Astrocyte (in vitro differentiated cells and primary cell): ENCODE data around the gene CCDC178. TPM values are rescaled to one million over a fixed set of nuclear protein-coding genes. Genes with fewer than 3 reads are reported as not detected.

Experiments
- DNase-seq: peaks from one replicate; pipeline ENCODE4 v3.0.0-alpha.2; 2010; ENCODE audit warnings: low read depth
- FAIRE-seq: peaks from 2 replicates; lab custom pipeline; 2011; peaks lifted over from hg19 to GRCh38; lab: Jason Lieb, UNC
- H2AFZ ChIP-seq: 2 replicates; pipeline ENCODE4 v1.6.0; 2012; ENCODE audit warnings: low read depth, low read length, inconsistent platforms
- H3K27ac ChIP-seq: 2 replicates; pipeline ENCODE4 v1.5.1; 2011; ENCODE audit warnings: low read depth, low read length, inconsistent platforms
- H3K27me3 ChIP-seq: 2 replicates; pipeline ENCODE4 v1.6.0; 2011; ENCODE audit warnings: low read length, inconsistent platforms; ENCODE audit not compliant: insufficient read depth
- H3K36me3 ChIP-seq: 2 replicates; pipeline ENCODE4 v1.5.1; 2011; ENCODE audit warnings: low read length, inconsistent platforms; ENCODE audit not compliant: insufficient read depth
- H3K4me1 ChIP-seq: 2 replicates; pipeline ENCODE4 v1.5.1; 2011; ENCODE audit warnings: low read length, inconsistent platforms; ENCODE audit not compliant: insufficient read depth
- H3K4me2 ChIP-seq: 2 replicates; pipeline ENCODE4 v1.6.0; 2012; ENCODE audit warnings: low read length, inconsistent platforms
- H3K4me3 ChIP-seq: 2 replicates; pipeline ENCODE4 v1.5.1; 2011; ENCODE audit warnings: low read depth, mild to moderate bottlenecking, low read length, inconsistent platforms; ENCODE audit not compliant: insufficient read depth
- H3K79me2 ChIP-seq: 2 replicates; pipeline ENCODE4 v1.6.0; 2012; ENCODE audit warnings: mild to moderate bottlenecking, low read length, inconsistent platforms; ENCODE audit not compliant: insufficient read depth
- H3K9ac ChIP-seq: 2 replicates; pipeline ENCODE4 v1.6.0; 2012; ENCODE audit warnings: mild to moderate bottlenecking, low read length, inconsistent platforms
- H3K9me3 ChIP-seq: 2 replicates; pipeline ENCODE4 v1.5.1; 2012; ENCODE audit warnings: low read depth, mild to moderate bottlenecking, low read length, inconsistent platforms; ENCODE audit not compliant: insufficient read depth
- H4K20me1 ChIP-seq: 2 replicates; pipeline ENCODE4 v1.6.0; 2012; ENCODE audit warnings: low read length, inconsistent platforms; ENCODE audit not compliant: insufficient read depth
- H3K27ac Mint-ChIP-seq: one replicate; pipeline ENCODE4 v1.8.0; 2021; ENCODE audit warnings: mild to moderate bottlenecking, mixed read lengths; ENCODE audit not compliant: unreplicated experiment
- H3K27me3 Mint-ChIP-seq: one replicate; pipeline ENCODE4 v1.8.0; 2021; ENCODE audit warnings: low read depth, mixed read lengths; ENCODE audit not compliant: unreplicated experiment
- H3K36me3 Mint-ChIP-seq: one replicate; pipeline ENCODE4 v1.8.0; 2021; ENCODE audit warnings: low read depth, mixed read lengths; ENCODE audit not compliant: unreplicated experiment
- H3K4me1 Mint-ChIP-seq: one replicate; pipeline ENCODE4 v1.8.0; 2021; ENCODE audit warnings: low read depth, mixed read lengths; ENCODE audit not compliant: unreplicated experiment
- H3K4me3 Mint-ChIP-seq: one replicate; pipeline ENCODE4 v1.8.0; 2021; ENCODE audit warnings: mild to moderate bottlenecking, moderate library complexity, mixed read lengths; ENCODE audit not compliant: unreplicated experiment
- H3K9me3 Mint-ChIP-seq: one replicate; pipeline ENCODE4 v1.8.0; 2021; ENCODE audit warnings: mild to moderate bottlenecking, mixed read lengths; ENCODE audit not compliant: unreplicated experiment
- EZH2 ChIP-seq: IDR thresholded peaks from 2 replicates; pipeline ENCODE4 v1.6.1; 2012; ENCODE audit warnings: mild to moderate bottlenecking, low read length, inconsistent platforms; ENCODE audit not compliant: insufficient read depth
- total RNA-seq: library from RNA; stranded (reverse); gene quantifications from 2 replicates; pipeline ENCODE4 v1.2.1, GENCODE V29; 2021
- TF ChIP-seq, protein P1 (sequence below): IDR thresholded peaks from 2 replicates; pipeline ENCODE4 v1.5.1; 2011; ENCODE audit warnings: low read depth, mild to moderate bottlenecking, inconsistent platforms, low read length, moderate library complexity; ENCODE audit not compliant: insufficient read depth

Gene CCDC178
- total RNA-seq, 1 donor from 2014 or later, result 0.30 TPM

DNA sequence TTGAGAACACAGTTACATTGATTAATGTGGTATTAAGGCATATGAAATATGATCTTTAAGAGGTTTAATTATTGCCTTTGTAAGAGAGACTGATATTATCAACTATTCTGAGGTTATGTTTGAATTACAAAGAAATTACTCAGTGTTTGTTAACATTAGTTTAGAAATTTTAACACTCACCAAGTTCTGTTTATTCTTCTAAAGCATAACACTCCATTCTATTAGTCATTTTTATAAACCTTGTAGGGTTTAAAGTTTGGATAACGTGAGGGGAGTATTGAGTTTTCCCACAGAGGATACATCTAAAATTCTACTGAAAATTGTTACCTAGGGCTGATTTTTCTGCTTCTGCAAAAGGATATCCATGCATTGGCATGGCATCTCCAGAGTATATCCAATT lies 7.7 kb downstream of the CCDC178 start:
- H3K27ac Mint-ChIP-seq, result no peak overlapping the region
- no peaks in the 10 kb centered on the region for H3K36me3 Mint-ChIP-seq
- no peak overlapping the region for H3K27ac ChIP-seq
- no peak overlapping the region for H3K9ac ChIP-seq
- no peaks in the 10 kb centered on the region for H3K36me3 ChIP-seq
- no peak overlapping the region for H3K4me2 ChIP-seq
- H3K4me1 ChIP-seq, result no peaks in the 10 kb centered on the region
- H4K20me1 ChIP-seq, result no peaks in the 10 kb centered on the region
- H3K4me1 Mint-ChIP-seq, result no peaks in the 10 kb centered on the region
- H3K4me3 ChIP-seq, result no peak overlapping the region
- H3K79me2 ChIP-seq, result no peaks in the 10 kb centered on the region
- H3K4me3 Mint-ChIP-seq, result no peak overlapping the region
- DNase-seq, result peak; percentile 4
- no peak overlapping the region for H2AFZ ChIP-seq
- TF ChIP-seq, protein P1, sequence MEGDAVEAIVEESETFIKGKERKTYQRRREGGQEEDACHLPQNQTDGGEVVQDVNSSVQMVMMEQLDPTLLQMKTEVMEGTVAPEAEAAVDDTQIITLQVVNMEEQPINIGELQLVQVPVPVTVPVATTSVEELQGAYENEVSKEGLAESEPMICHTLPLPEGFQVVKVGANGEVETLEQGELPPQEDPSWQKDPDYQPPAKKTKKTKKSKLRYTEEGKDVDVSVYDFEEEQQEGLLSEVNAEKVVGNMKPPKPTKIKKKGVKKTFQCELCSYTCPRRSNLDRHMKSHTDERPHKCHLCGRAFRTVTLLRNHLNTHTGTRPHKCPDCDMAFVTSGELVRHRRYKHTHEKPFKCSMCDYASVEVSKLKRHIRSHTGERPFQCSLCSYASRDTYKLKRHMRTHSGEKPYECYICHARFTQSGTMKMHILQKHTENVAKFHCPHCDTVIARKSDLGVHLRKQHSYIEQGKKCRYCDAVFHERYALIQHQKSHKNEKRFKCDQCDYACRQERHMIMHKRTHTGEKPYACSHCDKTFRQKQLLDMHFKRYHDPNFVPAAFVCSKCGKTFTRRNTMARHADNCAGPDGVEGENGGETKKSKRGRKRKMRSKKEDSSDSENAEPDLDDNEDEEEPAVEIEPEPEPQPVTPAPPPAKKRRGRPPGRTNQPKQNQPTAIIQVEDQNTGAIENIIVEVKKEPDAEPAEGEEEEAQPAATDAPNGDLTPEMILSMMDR, result no peak
- TF ChIP-seq EZH2, result no peak
- no peaks in the 10 kb centered on the region for H3K9me3 Mint-ChIP-seq
- no peaks in the 10 kb centered on the region for H3K9me3 ChIP-seq
- H3K27me3 ChIP-seq, result no peaks in the 10 kb centered on the region
- no peaks in the 10 kb centered on the region for H3K27me3 Mint-ChIP-seq
- FAIRE-seq, result no peak

DNA sequence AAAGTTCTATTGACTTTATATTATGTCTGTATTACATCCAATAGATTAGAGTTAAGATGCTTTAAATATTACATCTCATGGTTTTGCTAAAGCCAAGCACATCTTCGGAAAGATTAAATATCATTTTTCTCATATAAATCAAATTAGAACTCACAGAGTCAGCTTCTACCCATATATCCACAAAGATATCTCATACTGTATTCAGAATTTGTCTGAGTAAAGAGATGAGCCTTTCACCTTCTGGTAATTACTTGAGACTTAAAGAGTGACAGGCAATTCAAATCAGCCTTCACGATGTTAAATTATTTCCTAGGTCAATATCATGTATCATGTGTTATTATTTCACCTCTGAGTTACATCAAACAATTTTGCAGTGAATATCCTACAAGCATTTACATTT lies 13.0 kb downstream of the CCDC178 start:
- Histone ChIP-seq H3K79me2 (no peaks in the 10 kb centered on the region), H3K27ac (no peak overlapping the region), H3K4me3 (no peak overlapping the region), H3K9me3 (no peaks in the 10 kb centered on the region), H3K36me3 (no peaks in the 10 kb centered on the region), H3K27me3 (no peaks in the 10 kb centered on the region), H4K20me1 (no peaks in the 10 kb centered on the region), H2AFZ (no peak overlapping the region), H3K4me2 (no peak overlapping the region), H3K9ac (no peak overlapping the region), H3K4me1 (no peaks in the 10 kb centered on the region)
- H3K27ac Mint-ChIP-seq, result no peak overlapping the region
- no peak overlapping the region for H3K4me3 Mint-ChIP-seq
- no peak for FAIRE-seq
- H3K9me3 Mint-ChIP-seq, result no peaks in the 10 kb centered on the region
- DNase-seq, result no peak
- H3K36me3 Mint-ChIP-seq, result no peaks in the 10 kb centered on the region
- H3K4me1 Mint-ChIP-seq, result no peaks in the 10 kb centered on the region
- TF ChIP-seq, protein P1, result no peak
- TF ChIP-seq EZH2, result no peak
- H3K27me3 Mint-ChIP-seq, result no peaks in the 10 kb centered on the region

DNA sequence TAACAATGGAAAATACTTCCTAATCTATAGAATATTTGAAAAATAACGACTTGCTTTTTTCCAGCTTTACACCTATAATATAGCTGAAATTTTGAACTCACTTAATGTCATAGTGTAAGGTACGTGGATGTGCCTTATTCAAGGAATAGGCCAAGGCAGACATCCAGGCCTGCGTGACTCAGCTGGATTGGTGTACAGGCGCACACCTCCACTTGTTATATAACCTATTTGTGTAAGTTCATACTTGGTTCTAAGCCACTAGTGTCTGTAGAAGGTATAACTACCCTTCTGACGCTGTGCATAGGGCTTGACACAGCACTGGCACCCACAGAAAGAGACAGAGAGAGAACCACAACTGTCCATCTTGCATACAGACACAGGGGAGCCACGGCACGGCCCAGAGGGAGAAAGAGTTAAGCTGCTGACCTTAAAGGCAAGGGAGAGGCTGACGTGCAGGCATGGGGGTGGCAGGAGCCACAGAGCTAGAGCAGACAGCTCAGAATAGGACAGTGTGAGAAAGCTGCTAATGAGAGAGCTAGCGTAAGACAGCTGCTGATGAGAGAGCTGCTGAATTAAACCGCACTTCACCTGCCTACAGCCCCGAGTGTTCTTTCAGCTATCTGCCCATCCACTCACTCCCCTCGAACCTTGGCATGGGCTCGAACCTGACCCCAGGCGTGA lies 16.1 kb downstream of the CCDC178 start:
- Histone ChIP-seq H3K27ac (no peak overlapping the region), H2AFZ (no peak overlapping the region), H3K4me1 (no peaks in the 10 kb centered on the region), H3K4me3 (no peak overlapping the region), H3K36me3 (no peaks in the 10 kb centered on the region), H4K20me1 (no peaks in the 10 kb centered on the region), H3K27me3 (no peaks in the 10 kb centered on the region), H3K4me2 (no peak overlapping the region), H3K9me3 (no peaks in the 10 kb centered on the region), H3K79me2 (no peaks in the 10 kb centered on the region), H3K9ac (no peak overlapping the region)
- no peak overlapping the region for H3K4me3 Mint-ChIP-seq
- FAIRE-seq (no peak), DNase-seq (no peak)
- no peaks in the 10 kb centered on the region for H3K4me1 Mint-ChIP-seq
- H3K27ac Mint-ChIP-seq, result no peak overlapping the region
- TF ChIP-seq, protein P1, result no peak
- no peak for TF ChIP-seq EZH2
- H3K36me3 Mint-ChIP-seq, result no peaks in the 10 kb centered on the region
- peaks cover under 1% of the 10 kb centered on the region for H3K9me3 Mint-ChIP-seq
- H3K27me3 Mint-ChIP-seq, result no peaks in the 10 kb centered on the region
